Panc1 (cell line): ENCODE measurements around the gene MAPK7.

Experiments used
- POLR2AphosphoS5 ChIP-seq: IDR thresholded peaks from 2 replicates; pipeline ENCODE4 v1.6.1; 2012; ENCODE audit warnings: mild to moderate bottlenecking, low read depth, low read length, moderate library complexity
- REST ChIP-seq, 2 experiments: IDR thresholded peaks; 2 replicates each; pipeline ENCODE4 v1.6.1; 2011 to 2012; ENCODE audit warnings: low read depth in 2 of 2, control low read depth in 1 of 2, low read length in 1 of 2, mild to moderate bottlenecking in 1 of 2, moderate library complexity in 1 of 2; ENCODE audit not compliant: insufficient read depth in 1 of 2
- SIN3A ChIP-seq: IDR thresholded peaks from 2 replicates; pipeline ENCODE4 v1.6.1; 2012; ENCODE audit warnings: low read depth, mild to moderate bottlenecking, low read length, moderate library complexity, borderline replicate concordance; ENCODE audit not compliant: insufficient read depth
- TCF7L2 ChIP-seq: IDR thresholded peaks from 2 replicates; pipeline ENCODE4 v1.6.1; 2011; ENCODE audit warnings: mild to moderate bottlenecking, low read depth, low read length, inconsistent platforms
- TF ChIP-seq, protein P1 (sequence below): fragments of 450-650 bp; IDR thresholded peaks from 2 replicates; pipeline ENCODE4 v1.5.1; 2017; ENCODE audit warnings: mild to moderate bottlenecking

GRCh38 chr17:19348081-19348650 is 30.1 kb upstream of the MAPK7 start:
- TF ChIP-seq POLR2AphosphoS5 (no peak), TCF7L2 (no peak), SIN3A (no peak), REST (IDR thresholded peaks at IDR 0.05; ENCODE audit: insufficient read depth in 1 of 2, low read depth in 2 of 2, low read length in 1 of 2) (no peak)
- TF ChIP-seq, protein P1, sequence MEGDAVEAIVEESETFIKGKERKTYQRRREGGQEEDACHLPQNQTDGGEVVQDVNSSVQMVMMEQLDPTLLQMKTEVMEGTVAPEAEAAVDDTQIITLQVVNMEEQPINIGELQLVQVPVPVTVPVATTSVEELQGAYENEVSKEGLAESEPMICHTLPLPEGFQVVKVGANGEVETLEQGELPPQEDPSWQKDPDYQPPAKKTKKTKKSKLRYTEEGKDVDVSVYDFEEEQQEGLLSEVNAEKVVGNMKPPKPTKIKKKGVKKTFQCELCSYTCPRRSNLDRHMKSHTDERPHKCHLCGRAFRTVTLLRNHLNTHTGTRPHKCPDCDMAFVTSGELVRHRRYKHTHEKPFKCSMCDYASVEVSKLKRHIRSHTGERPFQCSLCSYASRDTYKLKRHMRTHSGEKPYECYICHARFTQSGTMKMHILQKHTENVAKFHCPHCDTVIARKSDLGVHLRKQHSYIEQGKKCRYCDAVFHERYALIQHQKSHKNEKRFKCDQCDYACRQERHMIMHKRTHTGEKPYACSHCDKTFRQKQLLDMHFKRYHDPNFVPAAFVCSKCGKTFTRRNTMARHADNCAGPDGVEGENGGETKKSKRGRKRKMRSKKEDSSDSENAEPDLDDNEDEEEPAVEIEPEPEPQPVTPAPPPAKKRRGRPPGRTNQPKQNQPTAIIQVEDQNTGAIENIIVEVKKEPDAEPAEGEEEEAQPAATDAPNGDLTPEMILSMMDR = no peak
